NCI-H146 (cell line): ENCODE data around the gene PLCXD3.
"Not testable (repeated sequence)": the region's sequence is repeated elsewhere in the genome, so short reads cannot be mapped to it uniquely, and the experiment has no call there.

Source experiments
- DNase-seq: peaks from one replicate; lab custom pipeline; 2025; lab: John Stamatoyannopoulos, UW

The PLCXD3 gene

GRCh38 chr5:41485533-41485932 lies 24.9 kb downstream of the PLCXD3 start:
- DNase-seq: no peak

DNA sequence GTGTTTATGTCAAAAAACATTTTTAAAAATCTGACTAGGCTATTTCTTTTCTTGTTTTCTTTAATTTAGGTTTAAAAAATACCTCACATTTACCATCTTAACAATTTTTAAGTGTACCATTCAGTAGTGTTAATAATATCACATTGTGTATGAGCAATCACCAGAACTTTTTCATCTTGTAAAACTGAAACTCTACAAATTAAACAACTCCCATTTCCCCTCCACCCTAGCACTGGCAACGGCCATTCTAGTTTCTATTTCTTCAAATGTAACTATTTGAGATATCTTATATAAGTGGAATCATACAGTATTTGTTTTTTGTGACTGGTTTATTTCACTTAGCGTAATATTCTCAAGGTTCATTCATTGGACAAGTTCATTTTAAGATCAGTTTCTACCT lies 27.7 kb downstream of the PLCXD3 start:
- DNase-seq: no peak

DNA sequence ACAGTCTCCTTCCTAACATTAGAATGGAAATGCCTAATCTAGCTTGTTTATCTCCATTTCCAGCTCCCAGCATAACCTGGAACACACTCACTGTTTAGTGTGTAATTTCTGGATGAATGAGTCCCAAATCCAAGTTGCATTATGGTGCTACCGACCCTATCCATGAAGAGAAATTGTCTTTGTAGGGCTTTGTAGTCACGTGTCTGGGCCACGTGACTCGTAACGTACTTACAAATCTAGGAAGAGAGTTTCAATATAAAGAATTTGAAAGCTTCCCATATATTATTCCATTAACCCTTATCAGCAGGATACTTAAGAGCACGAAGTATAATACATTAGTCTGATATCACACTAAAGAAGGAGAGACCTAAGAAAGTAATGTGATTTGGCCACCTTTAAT lies 28.2 kb downstream of the PLCXD3 start:
- no peak for DNase-seq

DNA sequence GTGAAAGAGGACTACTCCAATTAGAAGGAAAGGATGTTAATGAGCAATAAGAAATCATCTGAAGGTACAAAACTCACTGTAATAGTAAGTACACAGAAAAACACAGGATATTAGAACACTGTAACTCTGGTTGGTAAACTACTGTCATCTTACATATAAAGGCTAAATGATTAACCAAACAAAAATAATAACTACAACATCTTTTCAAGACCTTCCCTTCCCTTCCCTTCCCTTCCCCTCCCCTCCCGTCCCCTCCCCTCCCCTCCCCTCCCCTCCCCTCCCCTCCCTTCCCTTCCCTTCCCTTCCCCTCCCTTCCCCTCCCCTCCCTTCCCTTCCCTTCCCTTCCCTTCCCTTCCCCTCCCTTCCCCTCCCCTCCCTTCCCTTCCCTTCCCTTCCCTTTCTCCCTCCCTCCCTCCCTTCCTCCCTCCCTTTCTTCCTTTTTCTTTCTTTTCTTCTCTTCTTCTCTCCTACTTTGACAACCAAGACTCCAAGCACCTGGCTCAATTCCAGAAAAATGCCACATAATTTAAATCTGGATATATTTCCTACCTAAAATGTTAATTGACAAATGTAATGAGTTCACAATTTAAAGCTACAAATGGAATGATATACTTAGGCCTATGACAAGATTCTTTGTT lies 38.7 kb downstream of the PLCXD3 start:
- DNase-seq: not testable (repeated sequence)

GRCh38 chr5:41465493-41466171 lies 44.8 kb downstream of the PLCXD3 start:
- DNase-seq: no peak

GRCh38 chr5:41459557-41459956 lies 50.8 kb downstream of the PLCXD3 start:
- DNase-seq: no peak

DNA sequence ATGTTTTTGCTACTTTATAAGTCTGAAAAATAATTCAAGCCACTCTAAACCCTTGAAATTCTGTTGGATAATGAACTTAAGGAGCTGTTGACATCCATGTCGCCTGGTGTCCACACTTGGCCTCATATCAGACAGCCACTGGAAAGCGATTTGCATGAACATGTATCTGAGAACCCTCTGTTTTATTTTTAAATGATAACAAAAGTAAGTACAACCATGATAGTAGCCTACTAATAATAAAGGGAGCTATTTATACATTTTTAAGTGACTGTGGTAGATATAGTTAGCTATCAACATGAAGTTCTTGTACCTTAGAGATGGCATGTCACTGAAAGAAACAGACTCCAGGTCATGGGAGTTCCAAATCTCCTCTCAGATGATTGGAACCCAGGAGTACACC lies 53.3 kb downstream of the PLCXD3 start:
- DNase-seq: no peak

DNA sequence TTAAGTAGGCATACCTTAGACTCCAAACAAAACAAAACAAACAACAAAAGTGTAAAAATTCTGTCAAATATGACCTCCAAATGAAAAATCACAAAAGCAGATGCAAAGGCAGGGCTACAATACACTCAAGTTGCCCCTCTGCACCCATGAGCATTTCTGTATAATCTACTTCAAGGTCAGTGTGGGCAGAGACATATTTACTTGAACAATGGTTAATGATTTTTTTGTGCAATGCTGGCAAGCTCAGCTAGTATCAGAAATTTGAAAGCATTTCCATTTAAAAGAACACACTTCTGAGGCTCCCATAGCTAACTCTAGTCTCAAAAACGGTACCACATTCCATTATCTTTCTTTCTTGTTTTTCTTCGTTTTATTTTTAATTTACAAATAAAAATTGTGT lies 57.9 kb downstream of the PLCXD3 start:
- DNase-seq: no peak

DNA sequence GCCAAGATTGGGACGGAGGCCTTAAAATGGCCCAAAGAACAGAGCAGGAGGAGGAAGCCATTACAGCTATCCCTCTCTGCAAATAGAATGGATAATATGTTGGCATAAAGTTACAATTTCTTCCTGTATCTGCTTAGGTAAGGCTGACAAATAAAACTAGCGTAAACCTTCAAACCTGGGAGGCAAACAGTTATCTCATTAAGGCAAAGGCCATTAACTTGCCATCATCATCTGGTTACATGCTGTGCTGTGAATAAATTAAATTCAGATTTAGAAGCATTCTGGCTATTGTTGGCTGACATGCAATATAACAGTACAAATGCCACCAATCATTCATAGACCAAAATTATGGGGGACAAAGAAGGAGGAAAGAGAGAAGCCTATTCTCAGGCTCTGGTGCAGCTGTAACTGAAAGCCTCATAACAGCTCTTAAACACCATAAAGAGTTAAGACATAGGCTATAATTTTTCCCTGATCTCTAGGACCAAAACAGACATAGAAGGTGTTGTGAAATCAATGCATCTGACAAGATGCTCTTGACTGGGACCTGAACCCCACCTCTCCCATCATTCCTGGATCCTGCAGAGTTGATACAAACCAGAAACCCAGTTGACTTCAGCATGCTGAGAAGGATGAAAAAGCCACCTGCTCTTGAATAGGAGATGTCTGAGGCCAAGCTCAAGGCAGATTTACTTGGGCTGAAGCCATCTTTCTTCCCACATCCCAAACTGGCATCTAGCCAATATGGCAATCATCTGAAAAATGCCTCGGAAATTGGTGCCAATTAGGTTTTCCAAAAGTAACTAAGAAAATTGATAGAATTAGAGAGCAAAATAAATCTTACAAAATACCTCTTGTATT lies 62.5 kb downstream of the PLCXD3 start:
- DNase-seq: no peak

DNA sequence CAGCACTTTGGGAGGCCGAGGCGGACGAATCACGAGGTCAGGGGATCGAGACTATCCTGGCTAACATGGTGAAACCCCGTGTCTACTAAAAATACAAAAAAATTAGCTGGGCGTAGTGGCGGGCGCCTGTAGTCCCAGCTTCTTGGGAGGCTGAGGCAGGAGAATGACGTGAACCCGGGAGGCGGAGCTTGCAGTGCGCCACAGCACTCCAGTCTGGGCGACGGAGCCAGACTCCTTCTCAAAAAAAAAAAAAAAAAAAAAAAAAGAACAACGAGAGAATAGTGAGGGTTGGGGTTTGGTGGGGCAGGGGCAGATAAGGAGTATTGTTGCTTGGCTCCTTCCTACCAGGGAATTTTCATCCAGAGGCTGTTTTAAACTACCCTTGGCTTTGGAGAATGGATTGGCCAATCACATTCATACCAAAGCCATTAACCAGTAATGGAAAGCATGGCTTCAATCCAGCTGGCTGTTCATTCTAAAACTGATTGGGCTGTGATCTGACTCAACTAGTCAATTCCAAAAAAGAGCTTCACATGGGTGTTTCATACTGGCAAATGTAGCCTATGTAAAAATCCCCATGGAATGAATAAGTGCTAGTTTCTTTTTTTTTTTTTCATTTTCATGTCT lies 64.4 kb downstream of the PLCXD3 start:
- no peak for DNase-seq

GRCh38 chr5:41435276-41435675 lies 75.1 kb downstream of the PLCXD3 start:
- no peak for DNase-seq

GRCh38 chr5:41433552-41434181 lies 76.7 kb downstream of the PLCXD3 start:
- DNase-seq: no peak

- no peak for DNase-seq
These were observed 77.7 kb downstream of the PLCXD3 start for GRCh38 chr5:41432481-41433253.

DNA sequence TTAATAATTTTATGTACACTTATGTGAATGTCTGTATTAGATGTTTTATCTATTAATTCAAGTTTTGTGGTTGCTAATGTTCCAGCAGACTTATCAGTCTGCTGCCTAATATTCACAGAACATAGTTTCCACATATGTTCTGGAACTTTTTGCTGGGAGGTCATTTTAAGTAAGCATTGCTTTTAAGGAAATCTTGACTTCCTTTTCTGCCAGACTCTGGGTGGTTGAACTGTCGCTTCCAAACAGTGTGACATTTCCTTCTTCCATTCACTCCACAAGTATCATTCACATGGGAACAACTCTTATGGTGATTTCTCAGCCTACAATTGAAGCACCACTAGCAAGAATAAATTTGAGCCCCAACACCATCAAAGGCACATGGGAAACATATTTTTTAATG lies 82.9 kb downstream of the PLCXD3 start:
- DNase-seq: no peak

DNA sequence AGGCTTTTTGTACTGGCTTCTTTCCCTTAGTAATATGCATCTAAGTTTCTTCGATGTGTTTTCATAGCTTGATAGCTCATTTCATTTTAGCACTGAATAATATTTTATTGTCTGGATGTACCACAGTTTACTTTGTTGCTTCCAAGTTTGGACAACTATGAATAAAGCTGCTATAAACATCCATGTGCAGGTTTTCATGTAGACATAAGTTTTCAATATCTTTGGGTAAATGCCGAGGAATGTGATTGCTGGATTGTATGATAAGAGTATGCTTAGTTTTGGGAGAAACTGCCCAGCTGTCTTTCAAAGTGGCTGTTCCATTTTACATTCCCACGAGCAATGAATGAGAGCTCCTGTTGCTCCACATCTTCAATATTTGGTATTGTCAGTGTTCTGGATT lies 84.7 kb downstream of the PLCXD3 start:
- DNase-seq: no peak

DNA sequence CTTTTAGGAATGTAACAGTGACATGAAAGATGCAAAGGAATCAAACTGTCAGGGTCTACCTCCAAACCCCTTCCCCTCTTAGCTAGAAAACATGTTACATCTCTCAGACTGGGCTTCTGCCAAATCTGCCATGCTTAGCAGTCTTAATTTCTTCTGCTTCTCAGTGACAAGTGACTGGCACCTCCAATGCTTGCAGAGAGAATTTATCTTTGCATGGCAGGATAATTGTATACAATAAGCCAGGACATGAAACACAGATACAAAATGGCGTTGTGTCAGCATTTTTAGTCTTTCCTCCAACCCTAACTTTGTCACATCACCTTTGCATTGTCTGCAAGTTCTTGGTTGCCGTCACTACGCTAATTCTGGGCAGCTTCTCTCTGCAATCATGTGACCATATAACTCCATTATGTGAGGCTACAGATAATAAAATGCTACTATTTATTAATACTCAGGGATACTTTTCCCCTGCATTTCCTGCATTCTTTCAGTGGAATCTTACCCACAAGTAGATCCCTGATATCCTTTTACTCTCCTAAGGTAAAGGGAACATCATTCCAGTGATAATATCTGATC lies 89.8 kb downstream of the PLCXD3 start:
- DNase-seq: no peak

DNA sequence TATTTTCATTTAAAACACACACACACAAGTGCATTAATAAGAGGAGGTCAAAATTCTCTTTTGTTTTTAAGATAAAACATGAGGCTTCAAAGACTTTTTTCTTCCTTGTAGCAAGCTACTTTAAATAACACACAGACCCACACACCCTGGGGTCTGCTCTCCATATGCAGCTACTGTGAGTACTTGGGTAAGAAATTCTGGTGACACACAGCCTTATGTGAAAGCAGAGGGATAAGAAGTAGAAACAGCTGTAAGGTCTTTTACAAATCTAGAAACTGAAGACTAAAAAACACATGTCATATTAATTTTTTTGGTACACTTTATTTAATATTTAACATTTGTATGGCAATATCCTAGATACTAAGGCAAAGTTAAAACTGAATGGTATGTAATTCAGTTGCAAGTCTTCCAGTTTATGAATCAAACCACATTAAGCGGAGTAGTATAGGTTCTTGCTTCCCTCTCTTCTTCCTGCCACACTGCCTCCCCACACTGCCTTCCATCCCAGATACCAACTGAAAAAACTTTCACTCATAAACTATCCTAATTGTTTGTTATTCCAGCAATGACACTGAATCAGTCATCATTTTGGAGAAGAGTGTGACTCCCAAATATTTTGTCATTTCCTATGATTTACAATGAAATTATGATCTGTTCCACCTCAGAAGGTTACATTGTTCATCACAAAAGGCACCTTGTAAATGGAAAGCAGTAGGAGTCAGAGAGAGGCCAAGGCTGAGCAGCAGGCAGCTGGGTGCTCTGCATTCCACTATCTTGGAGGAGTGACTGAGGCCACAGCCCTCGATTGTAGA lies 92.0 kb downstream of the PLCXD3 start:
- DNase-seq: no peak

DNA sequence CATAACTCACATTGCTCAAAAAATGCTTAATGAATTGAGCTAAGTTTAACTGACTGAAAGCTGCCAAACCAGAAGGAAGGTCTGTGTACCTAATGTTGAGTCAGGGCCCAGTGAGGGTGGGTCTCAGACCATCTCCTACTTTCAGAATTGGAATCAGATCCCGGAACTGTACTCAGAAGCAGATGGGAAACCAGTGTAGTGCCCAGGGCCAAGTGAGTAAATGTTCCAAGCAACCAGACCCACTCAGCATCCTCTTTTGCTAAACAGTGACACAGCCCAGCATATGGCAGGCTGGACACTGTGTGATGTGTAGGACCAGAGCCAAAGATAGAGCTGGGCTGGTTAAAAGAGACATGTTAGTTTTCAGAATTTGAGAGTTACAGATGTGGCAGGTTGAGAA lies 94.1 kb downstream of the PLCXD3 start:
- DNase-seq: no peak

DNA sequence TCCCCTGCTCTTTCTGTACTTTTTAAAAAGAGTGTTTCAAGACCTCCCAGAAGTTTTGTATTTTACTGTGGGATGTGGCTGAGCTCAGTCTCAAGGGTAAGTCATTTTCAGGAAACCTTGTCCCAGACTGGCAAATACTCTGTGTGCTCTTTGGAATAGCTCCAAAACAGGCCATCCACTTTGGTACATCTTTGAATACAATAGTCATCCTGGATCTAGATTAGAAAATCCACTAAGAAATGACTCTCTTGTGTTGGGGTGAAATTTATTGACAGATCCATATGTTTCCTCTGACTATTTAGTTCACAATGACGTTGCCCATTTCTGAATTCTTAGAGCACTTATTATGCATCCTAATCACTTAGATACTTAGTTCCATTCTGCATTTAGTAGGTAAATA lies 95.2 kb downstream of the PLCXD3 start:
- no peak for DNase-seq

DNA sequence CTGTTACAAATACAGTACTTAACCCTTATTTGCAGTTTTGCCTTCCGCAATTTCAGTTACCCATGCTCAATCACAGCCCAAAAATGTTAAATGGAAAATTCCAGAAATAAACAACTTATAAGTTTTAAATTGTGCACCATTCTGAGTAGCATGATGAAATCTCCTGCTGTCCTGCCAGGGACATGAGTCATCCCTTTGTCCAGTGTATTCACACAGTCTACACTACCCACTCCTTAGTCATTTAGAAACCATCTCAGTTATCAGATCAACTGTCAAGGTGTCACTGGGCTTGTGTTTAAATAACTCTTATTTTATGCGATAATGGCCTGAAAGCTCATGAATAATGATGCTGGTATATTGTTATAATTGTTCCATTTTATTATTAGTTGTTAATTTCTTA lies 95.8 kb downstream of the PLCXD3 start:
- DNase-seq: no peak
